NCI-H1092 treated with DMSO at 0.1 percent for 48 hours (cell line): ENCODE results near the gene FBXO24.

Source experiments
- DNase-seq: peaks from one replicate; lab custom pipeline; 2025; lab: John Stamatoyannopoulos, UW

Gene FBXO24

DNA sequence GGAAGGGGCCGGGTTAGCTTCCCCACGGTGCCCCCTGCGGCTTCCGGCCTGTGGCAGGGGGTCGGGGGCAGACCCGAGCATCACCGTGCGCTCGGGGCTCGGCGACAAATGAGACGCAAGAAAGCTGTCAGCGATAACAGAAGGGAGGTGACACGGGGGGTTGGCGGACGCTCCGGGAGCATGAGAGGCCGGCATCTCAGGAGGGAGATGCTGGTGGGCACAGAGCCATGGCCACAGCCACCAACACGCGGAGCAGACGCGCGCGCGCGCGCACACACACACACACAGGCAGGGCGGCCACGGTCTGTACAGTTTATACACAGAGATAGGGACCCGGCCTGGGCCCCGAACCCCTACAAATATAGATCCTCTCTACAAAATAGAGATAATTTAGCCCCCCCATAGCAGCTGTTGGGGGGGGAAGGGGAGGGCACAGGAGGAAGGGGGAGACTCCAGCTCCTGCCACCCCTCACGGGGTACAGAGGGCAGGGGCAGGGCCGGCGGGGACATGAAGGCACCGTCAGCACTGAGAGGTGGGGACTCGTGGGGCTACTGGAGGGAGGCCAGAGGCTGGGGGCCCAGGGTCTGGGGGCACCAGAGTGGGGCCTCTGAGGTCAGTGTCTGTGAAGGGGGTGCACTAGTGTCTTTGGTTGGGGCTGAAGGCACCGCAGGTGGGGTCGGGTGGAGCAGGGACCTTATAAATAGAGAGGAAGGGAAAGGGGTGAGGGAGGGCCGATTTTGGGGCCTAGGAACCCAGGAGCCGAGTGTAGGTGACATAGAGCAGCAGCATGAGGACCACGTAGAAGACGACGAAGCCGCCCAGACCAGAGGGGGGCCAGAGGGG is 11.5 kb upstream of the FBXO24 start:
- no peak for DNase-seq

DNA sequence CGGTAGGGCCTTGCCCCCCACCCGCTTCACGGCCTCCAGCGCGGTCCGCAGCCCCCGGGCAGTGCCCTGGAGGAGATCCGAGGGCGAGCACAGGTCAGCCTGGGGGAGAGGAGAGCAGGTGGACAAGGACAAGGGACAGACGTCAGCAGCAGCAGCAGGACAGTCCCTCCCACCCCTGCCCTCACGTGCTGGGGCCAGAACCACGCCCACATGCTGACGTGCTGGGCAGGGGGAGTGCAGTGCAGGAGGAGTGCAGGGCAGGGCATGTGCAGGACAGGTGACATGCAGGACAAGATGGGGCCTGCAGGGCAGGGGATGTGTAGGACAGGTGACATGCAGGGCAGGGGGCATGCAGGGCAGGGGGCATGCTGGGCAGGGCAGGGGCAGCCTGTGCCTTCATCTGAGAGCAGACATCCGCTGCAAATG is 10.9 kb upstream of the FBXO24 start:
- DNase-seq, result no peak

DNA sequence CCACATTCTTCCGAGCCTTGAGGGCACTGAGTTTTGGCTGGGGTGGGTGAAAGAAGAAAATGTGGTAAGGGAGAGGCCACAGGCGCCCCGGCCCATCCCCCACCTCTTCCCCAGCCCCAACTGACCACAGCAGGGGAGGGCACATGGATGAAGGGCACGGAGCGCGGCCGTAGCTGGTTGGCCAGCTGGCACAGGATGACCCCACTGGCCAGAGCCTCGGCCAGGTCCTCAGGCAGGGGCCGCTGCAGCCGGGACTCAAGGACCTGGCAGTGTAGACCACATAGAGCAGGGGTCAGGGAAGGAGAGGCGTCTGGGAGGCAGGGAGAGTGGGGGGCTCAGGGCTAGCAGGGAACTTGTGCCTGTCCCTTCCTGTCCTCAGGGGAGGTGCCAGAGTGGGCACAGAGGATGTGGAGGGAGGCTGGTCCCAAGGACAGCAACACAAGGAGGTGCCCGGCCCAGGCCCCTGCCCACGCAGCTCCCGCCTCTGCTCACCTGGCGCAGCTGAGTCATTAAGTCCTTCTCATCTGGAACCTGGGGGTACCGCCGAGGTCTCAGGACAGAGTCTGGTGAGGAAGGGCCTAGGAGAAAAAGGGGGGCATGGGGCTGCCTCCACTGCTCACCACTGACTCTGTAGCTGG is 10.3 kb upstream of the FBXO24 start:
- no peak for DNase-seq

- no peak for DNase-seq
Measured at GRCh38 chr7:100576384-100576993, 9.6 kb upstream of the FBXO24 start.

DNA sequence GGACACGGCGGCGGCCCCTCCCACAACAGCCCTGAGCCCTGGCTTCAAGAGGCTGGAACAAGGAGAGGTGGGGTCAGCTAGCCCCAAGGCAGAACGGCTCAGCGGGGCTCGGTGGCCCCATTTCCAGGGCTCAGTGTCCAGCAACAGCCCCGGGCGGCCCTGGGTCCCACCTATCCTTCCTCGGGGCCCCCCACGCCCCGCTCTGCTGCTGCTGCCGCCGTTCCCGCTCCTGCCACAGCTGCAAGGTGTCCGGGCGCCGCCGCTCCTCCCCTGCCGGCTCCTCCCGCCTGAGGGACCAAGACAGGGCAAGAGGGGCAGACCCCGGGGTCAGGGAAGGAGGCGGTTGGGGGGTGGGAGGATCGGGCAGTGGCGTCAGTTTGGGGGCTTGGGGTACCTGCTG is 9.0 kb upstream of the FBXO24 start:
- DNase-seq, result no peak

DNA sequence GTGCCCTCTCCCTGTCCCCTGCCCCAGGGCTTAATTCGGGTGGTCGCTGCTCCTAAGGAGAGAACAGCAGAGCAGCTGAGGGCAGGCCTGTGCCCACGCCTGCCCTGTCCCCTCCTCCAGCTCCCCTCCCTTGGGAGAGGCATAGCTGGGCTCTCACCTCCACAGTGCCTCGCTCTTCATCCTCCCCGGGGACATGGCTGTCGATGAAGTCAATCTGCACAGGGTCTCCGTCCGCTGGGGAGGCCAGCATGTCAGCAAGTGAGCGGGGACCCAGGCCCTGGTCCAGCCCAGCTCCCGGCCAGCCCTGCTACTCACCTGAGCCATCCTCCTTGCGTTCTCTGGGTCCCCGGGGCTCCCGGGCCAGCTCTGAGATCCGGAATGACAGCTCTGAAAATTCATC is 8.6 kb upstream of the FBXO24 start:
- DNase-seq, result no peak

DNA sequence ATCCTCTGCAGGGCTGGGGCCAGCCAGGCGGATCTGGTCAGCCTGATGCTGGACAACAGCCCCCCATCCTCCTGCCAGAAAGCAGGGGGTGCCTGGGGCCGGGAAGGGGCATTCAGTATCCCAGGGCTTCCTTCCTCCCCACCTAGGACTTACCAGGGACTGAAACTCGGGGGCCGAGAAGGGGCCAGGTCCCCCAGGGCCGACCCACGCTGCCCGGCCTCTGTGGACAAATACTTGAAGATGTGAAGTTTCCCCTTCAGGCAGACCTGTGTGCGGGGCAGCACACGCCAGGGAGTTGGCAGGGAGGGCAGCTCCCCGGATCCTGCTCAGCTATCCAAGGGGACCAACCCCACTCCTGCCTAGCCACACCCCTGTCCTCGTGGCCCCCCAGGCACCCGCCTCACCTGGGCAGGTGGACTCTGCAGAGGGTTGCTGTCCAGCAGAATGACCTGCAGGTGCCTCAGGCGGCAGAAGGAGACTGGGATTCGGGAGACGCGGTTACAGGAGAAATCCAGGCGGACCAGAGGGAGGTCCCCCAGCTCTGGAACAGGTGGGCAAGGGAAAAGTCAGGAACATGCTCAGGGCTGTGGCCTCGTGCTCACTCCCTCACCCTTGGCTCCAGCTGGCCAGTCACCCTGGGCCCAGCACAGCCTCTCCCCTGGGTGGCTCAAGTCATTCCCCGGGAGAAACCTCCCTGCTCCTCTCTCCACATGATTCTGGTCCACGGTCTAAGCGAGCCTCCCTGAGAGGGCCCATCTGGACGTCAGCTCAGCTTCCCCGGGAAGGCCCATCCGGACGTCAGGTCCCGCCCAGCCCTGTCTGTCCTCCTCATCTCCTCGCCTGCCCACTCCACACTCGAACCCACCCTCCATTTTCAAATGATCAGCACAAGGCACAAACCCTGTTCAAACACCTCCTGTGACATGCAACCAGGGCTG is 7.6 kb upstream of the FBXO24 start:
- DNase-seq, result no peak

GRCh38 chr7:100580466-100581283 is 5.5 kb upstream of the FBXO24 start:
- no peak for DNase-seq

- DNase-seq, result no peak
Measured at GRCh38 chr7:100582041-100582579, 4.0 kb upstream of the FBXO24 start.

GRCh38 chr7:100582650-100583049 is 3.5 kb upstream of the FBXO24 start:
- no peak for DNase-seq

DNA sequence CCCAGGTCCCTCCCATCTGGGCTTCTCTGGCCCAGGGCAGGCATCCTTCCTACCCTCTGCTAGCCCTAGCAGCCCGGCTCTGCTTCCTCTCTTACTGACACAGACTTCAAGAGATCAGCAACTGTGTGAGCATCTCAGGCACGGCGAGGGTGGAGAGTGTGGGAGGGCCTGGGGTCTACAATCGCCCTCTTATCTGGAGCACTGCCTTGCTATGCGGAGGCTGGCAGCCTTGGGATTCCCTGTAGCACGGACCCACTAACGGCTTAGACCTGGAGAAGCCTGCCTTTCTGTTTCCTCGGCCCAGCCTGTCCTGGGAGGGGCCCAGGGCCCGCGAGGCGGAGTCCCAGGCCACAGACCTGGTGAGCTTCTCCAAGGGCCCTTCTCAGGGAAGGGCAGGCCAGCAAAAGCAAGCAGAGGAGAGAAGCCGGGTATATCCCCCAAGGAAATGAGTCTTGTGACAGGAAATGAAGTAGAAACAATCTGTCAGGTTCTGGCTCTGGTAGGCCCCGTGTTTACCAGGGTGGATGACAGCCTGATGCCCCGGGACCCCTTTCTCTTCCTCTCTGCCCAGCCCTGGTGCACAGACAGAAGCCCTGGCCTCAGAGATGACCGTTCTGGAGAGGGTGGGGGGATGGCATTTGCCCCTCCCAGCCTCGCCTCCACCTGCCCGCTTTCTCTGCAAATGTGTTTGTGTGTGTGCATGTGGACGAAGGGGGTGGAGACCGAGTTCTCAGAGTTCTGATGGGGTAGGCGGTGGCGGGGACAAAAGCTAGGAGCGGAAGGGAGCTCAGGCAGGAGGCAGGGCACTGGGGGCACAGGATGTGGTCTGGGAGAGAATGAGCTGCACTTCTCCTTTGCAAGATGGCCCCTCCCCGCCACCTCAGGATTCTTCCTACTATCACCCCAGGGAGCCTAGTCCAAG is 2.7 kb upstream of the FBXO24 start:
- no peak for DNase-seq

- DNase-seq, result no peak
Measured at GRCh38 chr7:100584054-100584682, 2.0 kb upstream of the FBXO24 start.

- no peak for DNase-seq
Measured at GRCh38 chr7:100584683-100585510, 1.2 kb upstream of the FBXO24 start.

DNA sequence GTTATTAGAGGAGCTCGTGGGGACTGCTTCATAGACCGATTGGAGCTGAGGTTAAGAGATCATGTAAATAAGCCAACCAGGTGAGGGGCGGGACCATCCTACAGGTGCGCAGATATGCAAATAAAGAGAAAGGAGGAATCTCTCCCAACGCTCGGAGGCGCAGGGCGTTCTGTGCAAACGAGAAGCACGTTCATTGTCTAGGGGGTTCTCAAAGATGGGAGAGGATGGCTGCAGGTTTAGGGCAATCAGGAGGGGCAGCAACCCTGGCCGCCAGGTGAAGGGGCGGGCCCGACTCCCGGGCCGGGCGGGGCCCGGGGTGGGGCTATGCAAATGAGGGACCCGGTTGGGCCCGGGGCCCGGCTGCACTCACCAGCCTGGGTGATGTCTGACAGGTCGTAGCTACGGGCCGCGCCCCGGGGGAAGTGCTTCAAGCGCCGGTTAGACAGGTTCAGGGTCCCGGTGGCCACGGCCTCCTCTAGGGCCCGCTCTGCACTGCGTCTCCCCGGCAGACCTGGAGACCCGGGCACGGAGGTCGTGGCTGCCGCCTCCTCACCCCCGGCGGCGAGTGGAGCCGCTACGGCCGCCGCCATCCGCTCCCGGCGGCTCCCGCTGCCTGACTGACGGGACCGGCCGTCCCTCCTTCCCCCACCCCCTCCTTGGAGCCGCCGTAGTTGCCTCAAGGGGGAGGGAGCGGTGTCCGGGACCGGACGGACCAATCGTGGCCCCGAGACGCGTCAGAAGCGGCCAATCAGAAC is 440 bp upstream of the FBXO24 start, which contains the start of gene LRCH4:
Gene LRCH4, minus strand, starts transcription at position 619 of the 755 bp plus-strand sequence. Its CDS starts 29 bp downstream, at position 590.
- DNase-seq, result peak; percentile 72

DNA sequence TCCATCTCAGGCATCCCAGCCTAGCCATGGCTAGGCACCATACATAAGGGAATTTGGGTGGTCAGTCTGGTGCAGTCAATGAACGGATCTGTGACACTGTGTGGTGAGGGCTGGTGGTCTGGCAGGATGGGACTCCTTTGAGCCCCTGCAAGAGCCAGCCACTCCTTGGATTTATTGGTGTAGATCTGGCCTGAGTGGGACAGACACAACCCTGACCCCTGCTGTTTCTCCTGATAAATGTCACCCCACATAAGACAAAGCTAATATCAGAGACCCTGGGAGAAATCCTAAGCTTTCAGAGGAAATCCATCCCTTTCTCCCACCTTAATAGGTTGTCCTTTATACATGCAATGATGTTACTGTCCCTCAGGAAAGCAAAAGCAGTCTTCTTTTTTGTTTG is 2.3 kb downstream of the FBXO24 start:
- no peak for DNase-seq

DNA sequence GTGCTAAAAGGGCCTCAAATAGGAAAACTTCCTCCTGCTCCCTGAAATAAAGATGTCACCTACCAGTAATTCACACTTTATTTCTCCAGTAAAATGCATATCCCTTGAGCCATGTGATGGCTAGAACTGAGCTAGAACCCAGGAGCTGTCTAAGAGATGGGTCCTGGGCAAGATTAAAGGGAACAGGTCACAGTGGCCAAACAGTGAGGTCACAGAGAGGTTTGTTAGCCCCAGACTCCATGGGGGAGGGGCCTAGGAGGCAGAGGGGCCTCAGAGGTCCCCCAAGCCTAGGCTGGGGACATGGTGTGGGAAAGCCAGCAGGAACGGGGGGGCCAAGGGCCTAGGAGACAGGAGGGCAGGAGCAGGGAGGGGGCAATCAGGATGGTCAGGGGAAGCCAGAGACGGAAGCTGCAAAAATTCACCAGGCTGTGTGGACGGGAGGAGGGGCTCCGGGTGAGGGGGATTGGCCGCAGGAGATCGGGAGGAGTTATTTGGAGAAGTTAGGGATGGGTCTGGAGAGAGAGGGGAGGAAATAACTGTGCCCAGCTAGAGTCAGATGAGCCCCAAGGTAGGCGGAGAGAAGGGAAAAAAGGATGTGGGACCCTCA is 3.3 kb downstream of the FBXO24 start:
- no peak for DNase-seq
